ENCODE measurements around the gene DDX27.
"Not testable (repeated sequence)": the region's sequence is repeated elsewhere in the genome, so short reads cannot be mapped to it uniquely, and the experiment has no call there.

Gene DDX27

DNA sequence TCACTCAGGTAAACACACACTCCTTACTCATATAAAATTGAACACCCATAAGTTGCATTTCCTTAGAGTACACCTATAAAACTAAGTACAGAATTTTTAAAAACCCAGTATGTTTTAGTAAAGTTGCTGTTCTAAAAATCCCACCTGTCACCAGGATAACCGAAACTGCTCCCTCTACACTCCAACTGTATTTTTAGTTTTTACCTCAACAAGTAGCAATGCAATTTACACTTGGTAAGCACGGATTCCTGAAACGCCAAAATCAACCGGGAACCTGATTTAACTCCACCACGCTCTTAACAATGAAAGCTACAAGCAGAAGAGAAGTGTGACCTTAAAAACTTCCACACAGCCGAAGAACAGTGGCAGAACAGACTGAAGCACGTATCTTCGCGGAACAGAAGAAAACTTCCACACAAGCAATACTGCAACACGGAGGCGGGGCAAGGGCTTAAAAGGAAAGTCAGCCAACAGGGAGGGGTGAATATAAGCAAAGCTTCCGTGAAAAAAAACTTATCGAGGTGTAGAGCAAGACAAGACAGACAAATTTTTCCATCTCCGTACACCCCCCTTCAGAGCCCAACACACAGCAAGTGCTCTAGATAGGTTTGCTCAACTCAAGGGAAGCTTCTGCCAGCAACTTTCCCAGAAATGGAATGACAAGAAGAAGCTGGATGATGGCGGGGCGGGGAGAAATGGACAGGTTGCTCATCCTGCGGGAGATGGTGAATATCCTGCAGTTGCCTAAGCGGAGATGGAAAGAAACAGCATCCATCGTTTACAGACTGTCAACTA is 32.5 kb upstream of the DDX27 start:
- H3K4me3 ChIP-seq (ENCODE audit: low read depth, low read length): peak overlapping the region; percentile 77
- peak; percentile 65 for DNase-seq (ENCODE audit: low read depth)
- TF ChIP-seq, protein P1, sequence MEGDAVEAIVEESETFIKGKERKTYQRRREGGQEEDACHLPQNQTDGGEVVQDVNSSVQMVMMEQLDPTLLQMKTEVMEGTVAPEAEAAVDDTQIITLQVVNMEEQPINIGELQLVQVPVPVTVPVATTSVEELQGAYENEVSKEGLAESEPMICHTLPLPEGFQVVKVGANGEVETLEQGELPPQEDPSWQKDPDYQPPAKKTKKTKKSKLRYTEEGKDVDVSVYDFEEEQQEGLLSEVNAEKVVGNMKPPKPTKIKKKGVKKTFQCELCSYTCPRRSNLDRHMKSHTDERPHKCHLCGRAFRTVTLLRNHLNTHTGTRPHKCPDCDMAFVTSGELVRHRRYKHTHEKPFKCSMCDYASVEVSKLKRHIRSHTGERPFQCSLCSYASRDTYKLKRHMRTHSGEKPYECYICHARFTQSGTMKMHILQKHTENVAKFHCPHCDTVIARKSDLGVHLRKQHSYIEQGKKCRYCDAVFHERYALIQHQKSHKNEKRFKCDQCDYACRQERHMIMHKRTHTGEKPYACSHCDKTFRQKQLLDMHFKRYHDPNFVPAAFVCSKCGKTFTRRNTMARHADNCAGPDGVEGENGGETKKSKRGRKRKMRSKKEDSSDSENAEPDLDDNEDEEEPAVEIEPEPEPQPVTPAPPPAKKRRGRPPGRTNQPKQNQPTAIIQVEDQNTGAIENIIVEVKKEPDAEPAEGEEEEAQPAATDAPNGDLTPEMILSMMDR (IDR thresholded peaks at IDR 0.05; ENCODE audit: insufficient read depth, low read depth, low read length, missing control alignments): no peak

DNA sequence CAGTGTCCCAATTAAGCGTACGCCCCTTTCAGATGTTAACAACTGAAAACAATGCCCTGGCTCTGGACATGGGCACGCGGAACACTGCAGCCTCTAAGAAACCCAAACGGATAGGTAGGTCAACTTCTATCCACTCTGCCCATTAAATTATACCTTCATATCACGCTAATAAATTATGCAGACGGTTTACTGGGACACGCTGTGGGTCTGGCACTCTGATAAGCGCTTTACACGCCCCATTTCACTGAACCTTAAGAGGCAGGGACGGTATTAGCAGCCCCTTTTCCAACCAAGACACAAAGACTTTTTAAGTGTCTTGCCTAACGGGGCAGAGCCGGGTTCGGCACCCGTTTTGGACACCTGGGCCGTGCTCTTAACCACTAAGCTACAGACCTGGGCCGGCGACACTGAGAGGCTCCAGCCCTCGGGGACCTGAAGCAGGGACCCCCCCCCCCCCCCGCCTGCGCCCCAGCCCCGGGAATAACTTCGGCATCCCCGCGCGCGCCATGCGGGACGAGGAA is 31.8 kb upstream of the DDX27 start:
- peak overlapping the region; percentile 77 for H3K4me3 ChIP-seq (ENCODE audit: low read depth, low read length)
- peak; percentile 30 for DNase-seq (ENCODE audit: low read depth)
- TF ChIP-seq, protein P1 (IDR thresholded peaks at IDR 0.05; ENCODE audit: insufficient read depth, low read depth, low read length, missing control alignments): no peak

DNA sequence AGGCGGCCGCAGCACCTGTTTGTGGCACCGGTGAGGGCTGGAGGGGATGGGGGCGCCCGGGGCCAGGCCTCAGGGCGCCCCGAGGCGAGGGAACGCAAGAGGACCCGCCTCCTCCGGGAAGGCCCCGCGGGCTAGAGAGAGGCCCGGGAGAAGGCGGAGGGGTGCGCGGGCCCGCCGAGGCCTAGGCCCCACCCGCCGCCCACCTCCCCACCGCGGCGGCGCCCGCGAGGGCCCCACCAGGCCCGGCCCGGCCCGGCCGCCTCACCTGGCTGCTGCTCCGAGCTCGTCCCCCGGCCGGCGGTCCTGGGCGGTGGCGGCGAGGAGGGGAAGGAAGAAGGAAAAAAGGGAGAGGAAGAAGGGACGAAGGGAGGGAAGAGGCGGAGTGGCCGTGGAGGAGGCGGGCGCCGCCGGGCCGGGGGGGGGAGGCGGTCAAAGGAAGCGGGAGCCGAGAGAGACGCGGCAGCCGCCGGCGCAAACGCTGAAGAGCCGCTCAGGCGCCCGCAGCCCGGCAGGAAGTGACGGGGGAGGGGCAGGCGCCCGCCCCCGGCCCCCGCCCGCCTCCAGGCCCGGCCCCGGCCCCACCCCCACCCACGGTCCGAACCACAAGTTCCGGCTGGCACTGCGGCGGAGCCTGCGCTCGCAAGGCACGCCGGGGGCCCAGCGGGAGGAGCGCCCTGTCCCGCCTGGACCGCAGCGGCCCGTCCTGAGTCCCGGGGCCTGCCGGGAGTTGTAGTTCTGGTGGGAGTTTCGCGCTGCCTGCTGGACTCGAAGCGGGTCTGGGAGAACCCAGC is 31.2 kb upstream of the DDX27 start, which contains the start of gene STAU1:
STAU1 (minus strand) TSS at position 484 of the 791 bp plus-strand sequence. CDS start 22,133 bp downstream, outside the sequence.
- peak within 1 kb of the TSS; percentile 77 for H3K4me3 ChIP-seq (ENCODE audit: low read depth, low read length)
- TF ChIP-seq, protein P1 (IDR thresholded peaks at IDR 0.05; ENCODE audit: insufficient read depth, low read depth, low read length, missing control alignments): no peak
- DNase-seq (ENCODE audit: low read depth): peak; percentile 98

DNA sequence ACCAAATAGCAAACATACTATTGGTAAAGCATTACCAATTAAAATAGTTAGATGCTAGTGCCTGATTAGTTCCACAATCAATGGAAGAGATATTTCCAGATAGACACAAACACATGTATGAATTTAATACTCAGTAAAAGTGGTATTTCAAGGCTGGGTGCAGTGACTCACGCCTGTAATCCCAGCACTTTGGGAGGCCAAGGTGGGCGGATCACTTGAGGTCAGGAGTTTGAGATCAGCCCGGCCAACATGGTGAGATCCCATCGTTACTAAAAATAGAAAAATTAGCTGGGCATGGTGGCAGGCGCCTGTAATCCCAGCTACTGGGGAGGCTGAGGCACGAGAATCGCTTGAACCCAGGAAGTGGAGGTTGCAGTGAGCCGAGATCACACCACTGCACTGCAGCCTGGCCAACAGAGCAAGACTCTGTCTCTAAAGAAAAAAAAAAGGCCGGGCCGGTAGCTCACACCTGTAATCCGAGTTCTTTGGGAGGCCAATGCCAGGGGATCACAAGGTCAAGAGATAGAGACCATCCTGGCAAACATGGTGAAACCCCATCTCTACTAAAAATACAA is 26.2 kb upstream of the DDX27 start:
- not testable (repeated sequence) for DNase-seq (ENCODE audit: low read depth); H3K4me3 ChIP-seq (ENCODE audit: low read depth, low read length)

DNA sequence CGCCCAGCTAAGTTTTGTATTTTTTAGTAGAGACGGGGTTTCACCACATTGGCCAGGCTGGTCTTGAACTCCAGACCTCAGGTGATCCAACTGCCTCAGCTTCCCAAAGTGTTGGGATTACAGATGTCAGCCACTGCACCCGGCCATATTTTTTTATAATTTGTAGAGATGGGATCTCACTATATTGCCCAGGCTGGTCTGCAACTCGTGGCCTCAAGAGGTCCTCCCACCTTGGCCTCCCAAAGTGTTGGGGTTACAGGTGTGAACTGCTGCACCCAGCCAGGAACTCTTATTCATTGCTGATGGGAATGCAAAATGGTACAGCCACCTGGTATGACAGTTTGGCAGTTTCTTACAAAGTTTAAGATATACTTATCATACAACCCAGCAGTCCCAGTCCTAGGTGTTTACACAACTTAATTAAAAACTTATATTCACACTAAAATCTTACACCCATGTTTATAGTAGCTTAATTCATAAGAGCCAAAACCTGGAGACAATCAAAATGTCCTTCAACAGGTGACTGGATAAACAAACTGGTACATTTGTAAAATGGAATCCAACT is 19.4 kb upstream of the DDX27 start:
- TF ChIP-seq, protein P1 (IDR thresholded peaks at IDR 0.05; ENCODE audit: insufficient read depth, low read depth, low read length, missing control alignments): no peak
- no peak for DNase-seq (ENCODE audit: low read depth)
- no peak overlapping the region for H3K4me3 ChIP-seq (ENCODE audit: low read depth, low read length)

DNA sequence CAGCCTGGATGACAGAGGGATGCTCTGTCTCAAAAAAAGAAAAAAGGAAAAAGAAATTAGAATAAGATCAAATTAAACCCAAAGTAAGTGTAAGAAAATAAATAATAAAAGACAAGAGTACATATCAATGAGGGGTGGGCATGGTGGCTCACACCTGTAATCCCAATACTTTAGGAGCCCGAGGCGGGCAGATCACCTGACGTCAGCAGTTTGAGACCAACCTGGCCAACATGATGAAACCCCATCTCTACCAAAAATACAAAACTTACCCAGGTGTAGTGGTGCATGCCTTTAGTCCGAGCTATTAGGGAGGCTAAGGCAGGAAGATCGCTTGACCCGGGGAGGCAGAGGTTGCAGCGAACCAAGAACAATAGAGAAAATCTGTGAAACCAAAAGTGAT is 16.2 kb upstream of the DDX27 start:
- no peak for DNase-seq (ENCODE audit: low read depth)
- TF ChIP-seq, protein P1 (IDR thresholded peaks at IDR 0.05; ENCODE audit: insufficient read depth, low read depth, low read length, missing control alignments): no peak
- H3K4me3 ChIP-seq (ENCODE audit: low read depth, low read length): no peak overlapping the region
